NCI-H446 treated with DMSO at 0.1 percent for 48 hours (cell line): ENCODE results near the gene ATP11B.
A peak's percentile ranks its signal among the peaks of the same experiment; 100 is the strongest.

Experiments
- DNase-seq: peaks from one replicate; lab custom pipeline; 2025; lab: John Stamatoyannopoulos, UW

The ATP11B gene

DNA sequence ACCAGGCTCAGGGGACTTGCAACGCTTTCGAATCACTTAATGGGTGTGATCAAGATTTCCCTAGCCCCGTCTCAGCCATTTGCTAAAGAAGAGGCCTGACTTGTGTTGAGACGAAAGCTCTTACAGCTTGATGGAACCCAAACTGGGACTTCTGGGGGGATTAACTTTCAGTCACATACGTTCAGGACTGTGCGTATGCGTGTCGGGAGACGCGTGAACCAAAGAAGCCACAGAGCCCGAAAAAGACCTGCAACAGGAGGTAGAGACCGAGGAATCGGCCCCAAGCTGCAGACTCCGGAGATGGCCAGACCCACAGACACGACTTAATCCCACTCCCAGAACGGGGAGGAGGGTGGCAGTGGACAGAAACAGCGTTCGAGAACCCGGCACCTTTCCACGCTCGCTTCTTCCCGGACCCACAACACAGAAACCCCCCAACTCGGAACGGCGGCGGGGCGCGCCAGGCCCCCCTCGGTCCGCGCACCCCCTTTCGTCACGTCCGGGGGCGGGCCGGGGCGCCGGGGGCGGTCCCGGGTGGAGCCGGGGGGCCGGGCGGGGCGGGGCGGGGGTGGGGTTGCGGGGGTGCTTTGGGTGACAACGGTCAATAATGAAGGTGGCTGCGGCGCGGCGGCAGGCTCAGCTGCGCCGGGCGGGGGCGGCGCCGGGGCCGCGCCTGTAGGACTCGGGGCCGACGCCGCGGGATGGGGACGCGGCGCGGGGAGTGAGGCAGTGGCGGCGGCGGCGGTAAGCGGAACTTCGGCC, at the start of gene ATP11B:
Gene ATP11B, plus strand, starts transcription at position 604 of the 762 bp plus-strand sequence. CDS start 256 bp downstream, outside the sequence.
- DNase-seq = peak; percentile 8

DNA sequence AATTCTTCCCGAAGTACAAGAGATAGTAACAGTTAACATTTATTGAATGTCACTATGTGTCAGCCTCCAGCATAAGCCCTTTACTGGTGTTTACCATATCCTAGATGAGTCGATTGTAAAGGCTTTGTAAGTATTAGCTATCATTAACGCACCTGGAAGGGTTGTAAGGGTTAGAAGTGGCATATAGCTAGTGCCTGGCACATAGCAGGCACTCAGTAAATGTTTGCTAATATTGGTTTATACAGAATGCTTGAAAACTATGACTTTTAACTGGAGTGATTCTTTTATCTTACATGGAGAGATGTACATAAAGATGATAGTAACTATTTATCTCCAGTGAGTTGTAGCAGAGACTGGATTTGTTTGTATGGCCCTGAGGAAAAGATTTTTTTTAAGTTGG, 46.3 kb upstream of the ATP11B start:
- no peak for DNase-seq

- no peak for DNase-seq
Observed at GRCh38 chr3:182755308-182755707, 38.0 kb upstream of the ATP11B start.

GRCh38 chr3:182755712-182756111, 37.6 kb upstream of the ATP11B start:
- DNase-seq = no peak

- no peak for DNase-seq
Observed at GRCh38 chr3:182760576-182761164, 32.6 kb upstream of the ATP11B start.

DNA sequence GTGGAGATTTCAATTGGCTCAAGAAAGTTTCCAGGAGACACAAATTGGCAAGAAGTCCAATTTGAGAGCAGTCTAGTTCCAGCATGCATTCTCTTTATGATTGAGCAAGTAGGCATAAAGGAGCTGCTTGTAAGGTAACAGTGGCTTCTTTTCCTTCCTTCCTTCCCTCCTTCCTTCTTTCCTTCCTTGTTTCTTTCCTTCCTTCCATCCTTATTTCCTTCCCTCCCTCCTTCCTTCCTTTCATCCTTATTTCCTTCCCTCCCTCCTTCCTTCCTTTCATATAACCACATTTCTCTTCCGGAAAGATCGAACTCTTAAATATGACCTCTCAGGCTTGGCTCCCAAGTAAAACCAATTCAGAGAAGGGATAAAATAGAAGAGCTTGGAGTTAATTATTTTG, 29.4 kb upstream of the ATP11B start:
- DNase-seq = no peak

GRCh38 chr3:182765287-182765686, 28.0 kb upstream of the ATP11B start:
- no peak for DNase-seq

- no peak for DNase-seq
Observed at GRCh38 chr3:182766099-182766498, 27.2 kb upstream of the ATP11B start.

DNA sequence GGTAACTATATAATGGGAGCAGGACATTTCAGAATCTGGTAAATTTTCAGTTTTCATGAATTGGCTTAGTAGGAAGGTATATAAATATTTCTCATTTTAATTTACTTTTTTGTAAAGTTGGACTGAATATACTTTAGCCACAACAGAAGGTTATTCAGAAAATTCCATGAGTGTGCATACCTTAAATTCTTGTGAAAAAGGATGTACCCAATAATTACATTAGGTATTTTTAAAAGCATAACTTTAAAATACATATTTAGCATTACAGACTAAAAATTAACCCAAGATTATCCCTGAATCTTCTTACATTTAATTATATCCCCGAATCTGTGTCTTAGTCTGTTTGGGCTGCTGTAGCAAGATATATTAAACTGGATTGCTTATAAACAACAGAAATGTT, 24.9 kb upstream of the ATP11B start:
- DNase-seq = no peak

DNA sequence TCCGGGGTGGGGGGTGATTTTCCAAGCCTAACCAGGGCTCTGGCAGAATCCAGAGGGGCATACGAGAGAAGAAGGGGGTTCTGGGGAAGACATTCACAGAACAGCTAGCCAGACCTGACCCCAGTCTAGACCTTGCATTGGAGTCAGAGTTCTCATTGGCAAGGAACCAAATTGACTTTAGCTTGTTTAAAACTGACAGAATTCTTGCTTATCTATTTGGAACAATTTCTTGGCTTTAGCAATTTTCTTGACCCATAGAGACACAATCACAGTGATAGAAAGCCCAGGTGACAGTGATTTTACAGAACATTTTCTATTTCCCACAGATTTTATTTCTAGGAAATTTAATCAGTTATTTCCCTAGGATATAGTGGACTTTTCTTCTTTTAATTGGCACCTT, 23.6 kb upstream of the ATP11B start:
- no peak for DNase-seq

- DNase-seq = no peak
Observed at GRCh38 chr3:182782149-182782548, 11.2 kb upstream of the ATP11B start.

- DNase-seq = no peak
Observed at GRCh38 chr3:182783106-182783505, 10.2 kb upstream of the ATP11B start.

- no peak for DNase-seq
Observed at GRCh38 chr3:182784542-182784941, 8.8 kb upstream of the ATP11B start.

- no peak for DNase-seq
Observed at GRCh38 chr3:182785142-182785541, 8.2 kb upstream of the ATP11B start.

DNA sequence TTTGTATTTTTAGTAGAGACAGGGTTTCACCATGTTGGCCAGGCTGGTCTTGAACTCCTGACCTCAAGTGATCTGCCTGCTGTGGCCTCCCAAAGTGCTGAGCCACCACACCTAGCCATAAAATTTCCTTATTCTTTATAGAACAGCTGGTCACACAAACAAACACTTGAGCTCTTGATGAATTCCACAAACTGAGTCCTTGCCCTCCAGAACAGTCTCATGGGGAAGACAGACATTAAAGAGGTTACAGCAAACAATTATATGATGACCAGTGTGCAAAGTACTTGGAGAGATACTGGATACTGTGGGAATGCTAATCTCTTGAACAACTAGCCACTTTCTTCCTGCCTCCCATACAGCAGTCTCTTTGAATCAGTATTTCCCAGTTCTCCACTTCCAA, 7.5 kb upstream of the ATP11B start:
- no peak for DNase-seq

DNA sequence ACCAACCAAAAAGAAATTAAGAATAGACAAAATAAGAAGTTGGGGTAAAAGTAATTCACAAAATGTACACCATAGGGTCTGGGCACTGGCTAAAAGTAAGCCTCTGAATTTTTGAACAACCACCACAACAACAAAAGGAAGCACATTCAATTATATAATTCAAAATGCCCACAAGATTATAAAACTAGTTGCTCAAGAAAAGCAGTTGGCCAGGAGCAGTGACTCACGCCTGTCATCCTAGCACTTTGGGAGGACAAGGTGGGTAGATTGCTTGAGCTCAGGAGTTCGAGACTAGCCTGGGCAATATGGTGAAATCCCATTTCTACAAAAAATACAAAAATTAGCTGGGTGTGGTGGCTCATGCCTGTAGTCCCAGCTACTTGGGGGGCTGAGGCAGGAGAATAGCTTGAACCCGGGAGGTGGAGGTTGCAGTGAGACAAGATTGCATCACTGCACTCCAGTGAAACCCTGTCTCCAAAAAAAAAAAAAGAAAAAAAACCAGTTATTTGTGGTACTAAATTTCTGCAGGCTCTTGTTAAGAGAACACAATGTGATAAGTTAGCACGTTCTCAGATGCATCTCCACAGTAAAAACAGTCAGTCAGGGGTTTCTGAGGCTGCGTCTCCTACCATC, 6.6 kb upstream of the ATP11B start:
- no peak for DNase-seq

GRCh38 chr3:182787302-182788036, 5.8 kb upstream of the ATP11B start:
- DNase-seq = no peak

GRCh38 chr3:182789371-182789770, 3.9 kb upstream of the ATP11B start:
- DNase-seq = no peak

DNA sequence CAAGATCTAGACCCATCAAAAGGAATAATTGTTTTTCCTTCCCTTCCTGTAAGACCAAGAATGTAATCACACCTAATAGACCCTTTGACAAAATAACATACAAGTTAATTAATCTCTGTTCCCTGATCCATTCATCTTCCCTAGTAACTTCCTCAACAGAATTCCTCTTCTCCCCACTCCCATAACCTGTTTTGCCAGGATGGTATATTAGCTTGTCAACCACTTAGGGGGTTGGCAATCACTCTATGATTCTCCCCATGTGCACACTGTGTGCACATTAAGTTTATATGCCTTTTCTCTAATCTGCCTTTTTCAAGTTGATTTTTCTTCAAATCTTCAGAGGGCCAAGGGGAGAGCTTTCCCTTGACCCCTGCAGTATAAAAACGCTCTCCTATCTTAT, 2.7 kb upstream of the ATP11B start:
- DNase-seq = no peak

DNA sequence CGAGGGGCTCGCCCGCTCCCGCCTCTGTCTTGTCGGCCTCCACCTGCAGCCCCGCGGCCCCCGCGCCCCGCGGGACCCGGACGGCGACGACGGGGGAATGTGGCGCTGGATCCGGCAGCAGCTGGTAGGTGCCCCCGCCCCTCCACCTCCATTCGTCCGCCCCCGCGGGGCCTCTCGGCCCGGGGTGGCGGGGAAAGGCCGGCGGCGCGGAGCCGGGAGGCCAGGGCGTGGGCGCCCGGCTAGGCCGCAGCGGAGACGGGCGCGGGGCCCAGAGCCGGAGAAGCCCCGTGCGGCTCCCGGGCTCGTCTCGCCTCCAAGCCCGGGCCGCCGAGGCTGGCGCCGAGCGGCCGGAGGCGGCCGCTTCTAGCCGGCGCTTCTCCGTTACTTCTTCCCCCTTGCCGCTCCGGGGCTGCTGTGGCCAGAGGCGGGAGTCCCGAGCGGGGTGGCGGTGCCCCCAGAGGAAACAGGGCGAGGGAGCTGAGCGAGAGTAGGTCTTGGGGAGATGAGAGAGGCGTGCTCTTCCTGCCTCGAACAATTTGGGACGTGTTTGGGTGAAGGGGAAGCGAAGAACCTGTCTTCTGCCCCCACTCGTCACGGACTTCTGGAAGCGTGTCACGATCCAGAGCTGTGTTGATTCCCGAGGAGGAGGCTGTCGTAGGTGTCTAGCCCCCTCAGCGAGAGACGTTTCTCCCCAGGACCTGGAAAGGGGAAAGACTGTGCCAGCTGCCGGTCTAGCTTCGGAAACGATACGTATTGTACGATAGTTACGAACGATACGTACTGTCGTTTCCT, 555 bp downstream of the ATP11B start:
- no peak for DNase-seq

GRCh38 chr3:182794455-182795388, 1.4 kb downstream of the ATP11B start:
- no peak for DNase-seq
